Thyroid gland (tissue), 4 donors: ENCODE data around the gene KCNJ10.

ENCODE experiments used
- POLR2A ChIP-seq, 2 donors: fragments of 450-650 bp; IDR thresholded peaks; one replicate each; pipeline ENCODE4 v1.6.1; 2017; ENCODE audit warnings: antibody characterized with exemption in 2 of 2, mild to moderate bottlenecking in 2 of 2, moderate library complexity in 1 of 2
- TF ChIP-seq, protein P1 (sequence below), 6 experiments: fragments of 200-600 bp in 3 of 6; fragments of 450-650 bp in 3 of 6; sonication (generic) in 3 of 6; IDR thresholded peaks; one replicate each; pipeline ENCODE4 v1.5.1; 2016 to 2019; ENCODE audit warnings: antibody characterized with exemption in 6 of 6, mild to moderate bottlenecking in 2 of 6, inconsistent platforms in 1 of 6, moderate library complexity in 1 of 6

DNA sequence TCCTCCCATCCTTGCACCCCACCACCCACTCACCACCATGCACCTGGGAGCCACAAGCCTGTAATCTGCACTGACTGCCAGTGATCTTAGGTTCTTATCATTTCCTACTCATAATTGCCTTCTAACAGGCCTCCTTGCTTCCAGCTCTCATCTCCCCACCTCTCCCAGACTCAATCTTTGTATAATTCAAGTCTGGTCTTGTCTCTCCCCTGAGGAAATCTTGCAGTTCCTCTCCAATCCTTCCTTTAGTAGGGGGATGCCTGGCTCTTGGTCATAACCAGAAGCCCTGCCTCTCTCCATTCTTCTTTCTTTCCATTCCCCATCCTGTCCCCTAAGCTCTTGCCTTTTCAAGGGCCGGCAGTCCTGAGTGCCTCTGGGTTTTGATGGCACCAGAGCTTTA is 66.0 kb downstream of the KCNJ10 start:
- TF ChIP-seq POLR2A (IDR thresholded peaks at IDR 0.05), result no peak
- TF ChIP-seq, protein P1, sequence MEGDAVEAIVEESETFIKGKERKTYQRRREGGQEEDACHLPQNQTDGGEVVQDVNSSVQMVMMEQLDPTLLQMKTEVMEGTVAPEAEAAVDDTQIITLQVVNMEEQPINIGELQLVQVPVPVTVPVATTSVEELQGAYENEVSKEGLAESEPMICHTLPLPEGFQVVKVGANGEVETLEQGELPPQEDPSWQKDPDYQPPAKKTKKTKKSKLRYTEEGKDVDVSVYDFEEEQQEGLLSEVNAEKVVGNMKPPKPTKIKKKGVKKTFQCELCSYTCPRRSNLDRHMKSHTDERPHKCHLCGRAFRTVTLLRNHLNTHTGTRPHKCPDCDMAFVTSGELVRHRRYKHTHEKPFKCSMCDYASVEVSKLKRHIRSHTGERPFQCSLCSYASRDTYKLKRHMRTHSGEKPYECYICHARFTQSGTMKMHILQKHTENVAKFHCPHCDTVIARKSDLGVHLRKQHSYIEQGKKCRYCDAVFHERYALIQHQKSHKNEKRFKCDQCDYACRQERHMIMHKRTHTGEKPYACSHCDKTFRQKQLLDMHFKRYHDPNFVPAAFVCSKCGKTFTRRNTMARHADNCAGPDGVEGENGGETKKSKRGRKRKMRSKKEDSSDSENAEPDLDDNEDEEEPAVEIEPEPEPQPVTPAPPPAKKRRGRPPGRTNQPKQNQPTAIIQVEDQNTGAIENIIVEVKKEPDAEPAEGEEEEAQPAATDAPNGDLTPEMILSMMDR (IDR thresholded peaks at IDR 0.05), result no peak
